ENCODE measurements around the gene GAP43.

GAP43 gene

DNA sequence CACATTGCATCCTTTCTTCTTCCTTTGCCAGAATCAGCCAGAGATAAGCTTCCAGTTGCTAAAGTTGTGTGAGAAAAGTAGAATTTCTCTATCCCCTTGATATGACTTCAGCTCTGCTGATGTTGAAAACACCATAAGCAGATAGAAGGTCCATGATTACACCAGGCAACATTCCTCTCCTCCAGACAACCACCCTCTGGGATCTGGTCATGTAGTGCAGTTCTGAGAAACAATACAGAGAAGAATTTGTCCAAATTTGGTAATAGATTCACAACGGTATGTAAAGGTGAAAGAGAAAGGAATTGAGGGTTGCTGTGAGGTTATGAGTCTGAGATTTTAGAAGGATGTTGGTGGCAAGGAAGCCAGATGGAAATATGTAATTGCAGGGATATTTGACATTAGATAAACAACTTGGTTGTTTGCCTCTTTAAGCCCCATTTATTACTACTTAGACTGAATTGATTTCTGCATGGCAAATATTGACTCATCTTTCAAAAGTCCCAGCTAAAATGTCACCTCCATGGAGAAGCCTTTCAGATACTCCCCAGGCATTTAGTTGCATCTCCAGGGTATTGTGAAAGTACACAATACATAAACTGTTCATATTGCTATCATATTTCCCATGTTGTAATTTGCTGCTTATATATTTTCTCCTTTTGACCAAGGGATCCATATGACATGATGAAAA lies 134.9 kb downstream of the GAP43 start:
- Histone ChIP-seq H3K36me3 (ENCODE audit: insufficient read depth, low read length) (no peaks in the 10 kb centered on the region), H3K9me2 (replicated peaks; ENCODE audit: low read depth, low read length) (no peaks in the 10 kb centered on the region), H3F3A (ENCODE audit: low read depth) (no peaks in the 10 kb centered on the region), H3K79me2 (ENCODE audit: insufficient read depth, low read length) (no peaks in the 10 kb centered on the region), H4K20me1 (ENCODE audit: insufficient read depth, low read length, poor library complexity, severe bottlenecking) (no peaks in the 10 kb centered on the region), H3K9me3 (ENCODE audit: insufficient read depth, low read depth, low read length) (no peaks in the 10 kb centered on the region), H3K27me3 (ENCODE audit: insufficient read depth, low read length, poor library complexity, severe bottlenecking) (no peaks in the 10 kb centered on the region), H3K4me2 (ENCODE audit: low read depth, low read length, poor library complexity, severe bottlenecking) (no peak overlapping the region), H3K9ac (ENCODE audit: low read depth, low read length, poor library complexity, severe bottlenecking) (no peak overlapping the region), H3K4me1 (ENCODE audit: insufficient read depth, low read length, poor library complexity, severe bottlenecking) (no peaks in the 10 kb centered on the region), H3K4me3 (ENCODE audit: low read length, poor library complexity, severe bottlenecking) (no peak overlapping the region), H2AFZ (ENCODE audit: low read length) (no peak overlapping the region)
- no peak for TF ChIP-seq EZH2phosphoT487 (IDR thresholded peaks at IDR 0.05; ENCODE audit: borderline replicate concordance)
- TF ChIP-seq, protein P1, sequence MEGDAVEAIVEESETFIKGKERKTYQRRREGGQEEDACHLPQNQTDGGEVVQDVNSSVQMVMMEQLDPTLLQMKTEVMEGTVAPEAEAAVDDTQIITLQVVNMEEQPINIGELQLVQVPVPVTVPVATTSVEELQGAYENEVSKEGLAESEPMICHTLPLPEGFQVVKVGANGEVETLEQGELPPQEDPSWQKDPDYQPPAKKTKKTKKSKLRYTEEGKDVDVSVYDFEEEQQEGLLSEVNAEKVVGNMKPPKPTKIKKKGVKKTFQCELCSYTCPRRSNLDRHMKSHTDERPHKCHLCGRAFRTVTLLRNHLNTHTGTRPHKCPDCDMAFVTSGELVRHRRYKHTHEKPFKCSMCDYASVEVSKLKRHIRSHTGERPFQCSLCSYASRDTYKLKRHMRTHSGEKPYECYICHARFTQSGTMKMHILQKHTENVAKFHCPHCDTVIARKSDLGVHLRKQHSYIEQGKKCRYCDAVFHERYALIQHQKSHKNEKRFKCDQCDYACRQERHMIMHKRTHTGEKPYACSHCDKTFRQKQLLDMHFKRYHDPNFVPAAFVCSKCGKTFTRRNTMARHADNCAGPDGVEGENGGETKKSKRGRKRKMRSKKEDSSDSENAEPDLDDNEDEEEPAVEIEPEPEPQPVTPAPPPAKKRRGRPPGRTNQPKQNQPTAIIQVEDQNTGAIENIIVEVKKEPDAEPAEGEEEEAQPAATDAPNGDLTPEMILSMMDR (conservative IDR thresholded peaks at IDR 0.05; ENCODE audit: low read length), result no peak

DNA sequence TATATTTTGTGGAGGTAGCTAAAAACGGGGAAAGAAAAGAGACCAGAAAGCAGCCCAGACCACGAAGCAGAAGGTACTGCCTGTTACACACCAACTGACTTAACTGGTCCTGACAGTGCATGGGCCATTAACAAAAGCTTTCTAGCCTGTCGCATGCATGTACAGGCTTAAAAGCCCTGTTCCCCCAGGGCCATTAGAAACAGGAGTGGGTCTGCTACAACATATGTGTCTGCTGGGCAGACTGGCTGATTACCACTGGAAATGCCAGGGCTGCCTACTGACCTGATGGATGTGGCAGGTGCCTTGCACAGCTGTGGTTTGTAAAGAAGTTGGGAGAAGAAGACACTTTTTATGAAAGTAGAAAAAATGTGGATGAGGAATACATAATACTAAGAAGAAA lies 137.4 kb downstream of the GAP43 start:
- Histone ChIP-seq H3F3A (ENCODE audit: low read depth) (no peaks in the 10 kb centered on the region), H4K20me1 (ENCODE audit: insufficient read depth, low read length, poor library complexity, severe bottlenecking) (no peaks in the 10 kb centered on the region), H3K9me2 (replicated peaks; ENCODE audit: low read depth, low read length) (no peaks in the 10 kb centered on the region), H3K27me3 (ENCODE audit: insufficient read depth, low read length, poor library complexity, severe bottlenecking) (no peaks in the 10 kb centered on the region), H3K9ac (ENCODE audit: low read depth, low read length, poor library complexity, severe bottlenecking) (no peak overlapping the region), H2AFZ (ENCODE audit: low read length) (no peak overlapping the region), H3K4me2 (ENCODE audit: low read depth, low read length, poor library complexity, severe bottlenecking) (no peak overlapping the region), H3K4me3 (ENCODE audit: low read length, poor library complexity, severe bottlenecking) (no peak overlapping the region), H3K4me1 (ENCODE audit: insufficient read depth, low read length, poor library complexity, severe bottlenecking) (no peaks in the 10 kb centered on the region), H3K9me3 (ENCODE audit: insufficient read depth, low read depth, low read length) (no peaks in the 10 kb centered on the region), H3K79me2 (ENCODE audit: insufficient read depth, low read length) (no peaks in the 10 kb centered on the region), H3K36me3 (ENCODE audit: insufficient read depth, low read length) (no peaks in the 10 kb centered on the region)
- no peak for TF ChIP-seq EZH2phosphoT487 (IDR thresholded peaks at IDR 0.05; ENCODE audit: borderline replicate concordance)
- TF ChIP-seq, protein P1 (conservative IDR thresholded peaks at IDR 0.05; ENCODE audit: low read length), result no peak

DNA sequence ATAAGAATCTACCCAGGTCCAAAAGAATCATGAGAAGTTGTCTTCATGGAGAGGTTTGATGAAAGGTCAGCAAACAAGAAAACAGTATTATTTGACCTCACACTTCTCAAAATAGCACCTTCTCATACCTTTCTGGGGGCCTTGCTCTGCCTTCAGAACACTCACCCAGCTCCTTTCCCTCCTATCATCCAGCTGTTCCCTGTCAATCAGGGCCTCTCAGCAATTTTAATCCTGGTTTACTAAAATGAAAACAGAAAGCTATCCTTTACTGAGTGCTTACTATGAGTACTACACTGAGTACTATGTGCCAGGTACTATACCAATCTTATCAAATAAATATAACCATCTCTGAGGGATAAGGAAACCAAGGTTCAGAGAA lies 138.6 kb downstream of the GAP43 start:
- no peaks in the 10 kb centered on the region for H3F3A ChIP-seq (ENCODE audit: low read depth)
- H3K4me1 ChIP-seq (ENCODE audit: insufficient read depth, low read length, poor library complexity, severe bottlenecking), result no peaks in the 10 kb centered on the region
- H3K9ac ChIP-seq (ENCODE audit: low read depth, low read length, poor library complexity, severe bottlenecking), result no peak overlapping the region
- no peaks in the 10 kb centered on the region for H4K20me1 ChIP-seq (ENCODE audit: insufficient read depth, low read length, poor library complexity, severe bottlenecking)
- no peaks in the 10 kb centered on the region for H3K36me3 ChIP-seq (ENCODE audit: insufficient read depth, low read length)
- TF ChIP-seq EZH2phosphoT487 (IDR thresholded peaks at IDR 0.05; ENCODE audit: borderline replicate concordance), result no peak
- TF ChIP-seq, protein P1 (conservative IDR thresholded peaks at IDR 0.05; ENCODE audit: low read length), result no peak
- H3K79me2 ChIP-seq (ENCODE audit: insufficient read depth, low read length), result no peaks in the 10 kb centered on the region
- no peaks in the 10 kb centered on the region for H3K9me3 ChIP-seq (ENCODE audit: insufficient read depth, low read depth, low read length)
- H2AFZ ChIP-seq (ENCODE audit: low read length), result no peak overlapping the region
- no peaks in the 10 kb centered on the region for H3K27me3 ChIP-seq (ENCODE audit: insufficient read depth, low read length, poor library complexity, severe bottlenecking)
- H3K9me2 ChIP-seq (replicated peaks; ENCODE audit: low read depth, low read length), result no peaks in the 10 kb centered on the region
- H3K4me2 ChIP-seq (ENCODE audit: low read depth, low read length, poor library complexity, severe bottlenecking), result no peak overlapping the region
- H3K4me3 ChIP-seq (ENCODE audit: low read length, poor library complexity, severe bottlenecking), result no peak overlapping the region

Measured in Loucy (cell line).